Fibroblast of lung (primary cell): ENCODE results near the gene ORAI1. TPM values are rescaled to one million over a fixed set of nuclear protein-coding genes. Genes with fewer than 3 reads are reported as not detected.
A peak's percentile ranks its signal among the peaks of the same experiment; 100 is the strongest.

Source experiments
- DNase-seq, 2 donors: peaks; one replicate each; pipeline versions ENCODE4 v3.0.0 to v3.0.0-alpha.2; 2010; ENCODE audit warnings: low read depth in 2 of 2
- H2AFZ ChIP-seq: 2 replicates; pipeline ENCODE4 v1.5.1; 2012; ENCODE audit warnings: low read length, control low read depth, inconsistent platforms
- H3K27ac ChIP-seq: 2 replicates; pipeline ENCODE4 v1.5.1; 2011; ENCODE audit warnings: low read length, control low read depth; ENCODE audit not compliant: insufficient read depth
- H3K27me3 ChIP-seq: 2 replicates; pipeline ENCODE4 v1.5.1; 2011; ENCODE audit warnings: mild to moderate bottlenecking, low read length; ENCODE audit not compliant: control insufficient read depth, insufficient read depth
- H3K36me3 ChIP-seq: 2 replicates; pipeline ENCODE4 v1.5.1; 2011; ENCODE audit warnings: low read length; ENCODE audit not compliant: control insufficient read depth, insufficient read depth
- H3K4me1 ChIP-seq: 2 replicates; pipeline ENCODE4 v1.5.1; 2011; ENCODE audit warnings: low read length; ENCODE audit not compliant: control insufficient read depth, insufficient read depth; ENCODE audit errors: extremely low read depth
- H3K4me2 ChIP-seq: 2 replicates; pipeline ENCODE4 v1.5.1; 2011; ENCODE audit warnings: low read length, control low read depth; ENCODE audit not compliant: insufficient read depth; ENCODE audit errors: extremely low read depth
- H3K4me3 ChIP-seq, 4 experiments: fragments of 200-600 bp in 1 of 4; sonication (generic) in 1 of 4; replicated peaks in 1 of 4; 2 replicates each; pipeline ENCODE4 v1.5.1; 2011 to 2016; ENCODE audit warnings: low read length in 4 of 4, low read depth in 3 of 4, mild to moderate bottlenecking in 3 of 4, control low read depth in 2 of 4, inconsistent platforms in 1 of 4, mixed read lengths in 1 of 4; ENCODE audit not compliant: insufficient read depth in 1 of 4; ENCODE audit errors: control extremely low read depth in 1 of 4
- H3K79me2 ChIP-seq: 2 replicates; pipeline ENCODE4 v1.5.1; 2012; ENCODE audit warnings: mild to moderate bottlenecking, low read length, inconsistent platforms; ENCODE audit not compliant: control insufficient read depth, insufficient read depth
- H3K9ac ChIP-seq: 2 replicates; pipeline ENCODE4 v1.5.1; 2011; ENCODE audit warnings: mild to moderate bottlenecking, low read length, control low read depth; ENCODE audit not compliant: insufficient read depth
- H3K9me3 ChIP-seq: 2 replicates; pipeline ENCODE4 v1.5.1; 2012; ENCODE audit warnings: low read depth, low read length; ENCODE audit not compliant: control insufficient read depth, insufficient read depth
- H4K20me1 ChIP-seq: 2 replicates; pipeline ENCODE4 v1.5.1; 2011; ENCODE audit warnings: low read length; ENCODE audit not compliant: control insufficient read depth, insufficient read depth; ENCODE audit errors: extremely low read depth
- EZH2 ChIP-seq: IDR thresholded peaks from 2 replicates; pipeline ENCODE4 v1.5.1; 2012; ENCODE audit warnings: low read length, control low read depth, mild to moderate bottlenecking; ENCODE audit errors: missing control alignments
- polyA plus RNA-seq, 2 donors: library from polyadenylated mRNA; depleted of rRNA in 1 of 2; stranded (reverse) in 1 of 2; unstranded in 1 of 2; fragments of >200 nt; gene quantifications; 2 replicates each; pipeline ENCODE4 v1.2.1, GENCODE V29; 2011 to 2012; ENCODE audit warnings: missing spikeins in 1 of 2
- total RNA-seq: library from RNA; depleted of rRNA; stranded (reverse); fragments of >200 nt; gene quantifications from 2 replicates; pipeline ENCODE4 v1.2.1, GENCODE V29; 2014
- TF ChIP-seq, protein P1 (sequence below), 2 donors: IDR thresholded peaks in 1 of 2; conservative IDR thresholded peaks in 1 of 2; 1 replicate in 1 of 2; 2 replicates in 1 of 2; pipeline ENCODE4 v1.5.1; 2011 to 2012; ENCODE audit warnings: low read length in 2 of 2, control low read depth in 1 of 2, inconsistent platforms in 1 of 2, low read depth in 1 of 2, mild to moderate bottlenecking in 1 of 2

ORAI1 gene
- total and polyA plus RNA-seq, 2 donors (not counting 1 experiment from before 2014, with no cell fraction given) = 7.4 to 8.1 TPM

DNA sequence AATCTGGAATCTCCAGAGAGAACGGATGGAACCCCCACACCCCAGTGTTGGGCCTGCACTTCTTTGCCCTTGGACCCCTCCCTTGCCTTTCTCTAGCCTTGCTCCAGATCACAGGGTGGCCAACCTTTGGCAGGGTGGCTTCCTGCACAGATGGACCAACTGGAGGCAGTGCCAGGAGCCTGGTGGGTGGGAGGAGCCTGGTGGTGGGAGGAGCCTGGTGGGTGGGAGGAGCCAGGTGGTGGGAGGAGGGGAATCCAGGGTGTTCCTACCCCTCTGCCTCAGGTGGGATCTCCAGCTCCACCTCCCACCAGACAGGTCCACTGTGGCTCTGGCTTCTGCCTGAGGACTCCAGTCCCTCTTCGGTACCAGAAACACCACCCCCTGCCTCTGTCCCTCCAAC, 15.0 kb upstream of the ORAI1 start:
- H3K9me3 ChIP-seq = no peaks in the 10 kb centered on the region
- H2AFZ ChIP-seq = no peak overlapping the region
- DNase-seq = no peak
- H4K20me1 ChIP-seq = no peaks in the 10 kb centered on the region
- no peak overlapping the region for H3K4me2 ChIP-seq
- peaks cover 3% of the 10 kb centered on the region for H3K4me1 ChIP-seq
- TF ChIP-seq, protein P1, sequence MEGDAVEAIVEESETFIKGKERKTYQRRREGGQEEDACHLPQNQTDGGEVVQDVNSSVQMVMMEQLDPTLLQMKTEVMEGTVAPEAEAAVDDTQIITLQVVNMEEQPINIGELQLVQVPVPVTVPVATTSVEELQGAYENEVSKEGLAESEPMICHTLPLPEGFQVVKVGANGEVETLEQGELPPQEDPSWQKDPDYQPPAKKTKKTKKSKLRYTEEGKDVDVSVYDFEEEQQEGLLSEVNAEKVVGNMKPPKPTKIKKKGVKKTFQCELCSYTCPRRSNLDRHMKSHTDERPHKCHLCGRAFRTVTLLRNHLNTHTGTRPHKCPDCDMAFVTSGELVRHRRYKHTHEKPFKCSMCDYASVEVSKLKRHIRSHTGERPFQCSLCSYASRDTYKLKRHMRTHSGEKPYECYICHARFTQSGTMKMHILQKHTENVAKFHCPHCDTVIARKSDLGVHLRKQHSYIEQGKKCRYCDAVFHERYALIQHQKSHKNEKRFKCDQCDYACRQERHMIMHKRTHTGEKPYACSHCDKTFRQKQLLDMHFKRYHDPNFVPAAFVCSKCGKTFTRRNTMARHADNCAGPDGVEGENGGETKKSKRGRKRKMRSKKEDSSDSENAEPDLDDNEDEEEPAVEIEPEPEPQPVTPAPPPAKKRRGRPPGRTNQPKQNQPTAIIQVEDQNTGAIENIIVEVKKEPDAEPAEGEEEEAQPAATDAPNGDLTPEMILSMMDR (conservative IDR thresholded peaks at IDR 0.05 in 1 of 2, IDR thresholded peaks at IDR 0.05 in 1 of 2; ENCODE audit: low read depth in 1 of 2, low read length in 2 of 2) = no peak
- TF ChIP-seq EZH2 = no peak
- no peak overlapping the region for H3K4me3 ChIP-seq
- no peaks in the 10 kb centered on the region for H3K79me2 ChIP-seq
- no peak overlapping the region for H3K27ac ChIP-seq
- H3K27me3 ChIP-seq = no peaks in the 10 kb centered on the region
- H3K36me3 ChIP-seq = no peaks in the 10 kb centered on the region
- H3K9ac ChIP-seq = no peak overlapping the region

DNA sequence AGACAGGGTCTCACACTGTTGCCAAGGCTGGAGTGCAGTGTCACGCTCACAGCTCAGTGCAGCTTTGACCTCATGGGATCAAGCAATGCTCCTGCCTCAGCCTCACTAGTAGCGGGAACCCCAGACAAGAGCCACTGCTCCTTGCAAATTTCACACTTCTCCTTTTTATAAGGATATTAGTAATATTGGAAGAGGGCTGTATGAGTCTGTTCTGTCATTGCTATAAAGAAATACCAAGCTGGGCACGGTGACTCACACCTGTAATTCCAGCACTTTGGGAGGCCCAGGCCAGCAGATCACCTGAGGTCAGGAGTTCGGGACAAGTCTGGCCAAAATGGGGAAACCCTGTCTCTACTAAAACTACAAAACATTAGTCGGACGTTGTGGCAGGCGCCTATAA, 12.9 kb upstream of the ORAI1 start:
- Histone ChIP-seq H3K27me3 (no peaks in the 10 kb centered on the region), H4K20me1 (no peaks in the 10 kb centered on the region), H3K9ac (no peak overlapping the region), H3K9me3 (no peaks in the 10 kb centered on the region), H3K4me3 (no peak overlapping the region), H3K4me2 (no peak overlapping the region), H3K36me3 (no peaks in the 10 kb centered on the region), H3K27ac (no peak overlapping the region), H2AFZ (no peak overlapping the region), H3K4me1 (peaks cover 3% of the 10 kb centered on the region), H3K79me2 (no peaks in the 10 kb centered on the region)
- no peak for DNase-seq
- TF ChIP-seq EZH2 = no peak
- TF ChIP-seq, protein P1 (conservative IDR thresholded peaks at IDR 0.05 in 1 of 2, IDR thresholded peaks at IDR 0.05 in 1 of 2; ENCODE audit: low read depth in 1 of 2, low read length in 2 of 2) = no peak

DNA sequence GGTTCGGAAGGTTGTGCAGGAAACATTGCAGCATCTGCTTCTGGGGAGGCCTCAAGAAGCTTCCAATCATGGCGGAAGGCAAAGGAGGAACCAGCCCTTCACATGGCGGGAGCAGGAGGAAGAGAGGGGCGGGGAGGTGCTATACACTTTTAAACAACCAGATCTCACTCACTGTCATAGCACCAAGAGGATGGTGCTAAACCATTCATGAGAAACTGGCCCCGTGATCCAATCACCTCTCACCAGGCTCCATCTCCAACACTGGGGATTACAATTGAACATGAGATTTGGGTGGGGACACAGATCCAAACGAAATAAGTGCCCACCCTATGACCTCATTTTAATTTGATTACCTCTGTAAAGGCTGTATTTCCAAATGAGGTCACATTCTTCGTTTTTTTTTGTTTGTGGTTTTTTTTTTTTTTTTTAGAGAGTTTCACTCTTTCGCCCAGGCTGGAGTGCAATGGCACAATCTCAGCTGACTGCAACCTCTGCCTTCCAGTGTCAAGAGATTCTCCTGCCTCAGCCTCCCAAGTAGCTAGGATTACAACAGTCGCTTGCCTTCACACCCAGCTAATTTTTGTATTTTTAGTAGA, 11.4 kb upstream of the ORAI1 start:
- Histone ChIP-seq H3K9me3 (no peaks in the 10 kb centered on the region), H3K4me1 (peaks cover 3% of the 10 kb centered on the region), H3K9ac (no peak overlapping the region), H4K20me1 (no peaks in the 10 kb centered on the region), H2AFZ (no peak overlapping the region), H3K4me3 (no peak overlapping the region), H3K36me3 (no peaks in the 10 kb centered on the region), H3K4me2 (no peak overlapping the region), H3K27ac (no peak overlapping the region), H3K27me3 (no peaks in the 10 kb centered on the region), H3K79me2 (no peaks in the 10 kb centered on the region)
- TF ChIP-seq EZH2 = no peak
- TF ChIP-seq, protein P1 (conservative IDR thresholded peaks at IDR 0.05 in 1 of 2, IDR thresholded peaks at IDR 0.05 in 1 of 2; ENCODE audit: low read depth in 1 of 2, low read length in 2 of 2) = no peak
- peak in 1 of 2 donors; percentile 28 for DNase-seq
